Nephron progenitor cell (in vitro differentiated cells): ENCODE results near the gene PRUNE2.
"Not testable (repeated sequence)": the region's sequence is repeated elsewhere in the genome, so short reads cannot be mapped to it uniquely, and the experiment has no call there.

ENCODE experiments used
- DNase-seq: peaks from one replicate; pipeline ENCODE4 v3.0.0; 2021
- H3K27ac Mint-ChIP-seq: 2 replicates; pipeline ENCODE4 v1.8.0; 2021; ENCODE audit warnings: mild to moderate bottlenecking, moderate library complexity, mixed read lengths
- H3K27me3 Mint-ChIP-seq: 2 replicates; pipeline ENCODE4 v1.8.0; 2021; ENCODE audit warnings: mild to moderate bottlenecking, low read depth, mixed read lengths; ENCODE audit not compliant: poor library complexity
- H3K36me3 Mint-ChIP-seq: 2 replicates; pipeline ENCODE4 v1.8.0; 2021; ENCODE audit warnings: low read depth, mixed read lengths
- H3K4me1 Mint-ChIP-seq: 2 replicates; pipeline ENCODE4 v1.8.0; 2021; ENCODE audit warnings: mixed read lengths
- H3K4me3 Mint-ChIP-seq: 2 replicates; pipeline ENCODE4 v1.8.0; 2021; ENCODE audit warnings: mild to moderate bottlenecking, moderate library complexity, mixed read lengths
- H3K9me3 Mint-ChIP-seq: 2 replicates; pipeline ENCODE4 v1.8.0; 2021; ENCODE audit warnings: mild to moderate bottlenecking, moderate library complexity, mixed read lengths
- CTCF ChIP-seq: fragments of 200-600 bp; sonication (generic); IDR thresholded peaks from 2 replicates; pipeline ENCODE4 v1.5.0; 2021; ENCODE audit warnings: antibody characterized with exemption

PRUNE2 gene

GRCh38 chr9:76758476-76758875, 147.4 kb downstream of the PRUNE2 start:
- Mint-ChIP-seq H3K27ac (no peak overlapping the region), H3K36me3 (no peaks in the 10 kb centered on the region), H3K27me3 (peaks cover 8% of the 10 kb centered on the region), H3K4me1 (peaks cover 21% of the 10 kb centered on the region), H3K9me3 (no peaks in the 10 kb centered on the region), H3K4me3 (no peak overlapping the region)
- TF ChIP-seq CTCF: no peak
- DNase-seq: no peak

- peaks cover 21% of the 10 kb centered on the region for H3K4me1 Mint-ChIP-seq
Observed at GRCh38 chr9:76756941-76757673, 148.8 kb downstream of the PRUNE2 start.

GRCh38 chr9:76756268-76756640, 149.7 kb downstream of the PRUNE2 start:
- peak; percentile 36 for DNase-seq
- Mint-ChIP-seq H3K27me3 (no peaks in the 10 kb centered on the region), H3K9me3 (no peaks in the 10 kb centered on the region), H3K27ac (no peak overlapping the region), H3K36me3 (no peaks in the 10 kb centered on the region), H3K4me3 (no peak overlapping the region), H3K4me1 (peaks cover 21% of the 10 kb centered on the region)
- TF ChIP-seq CTCF: no peak

More at GRCh38 chr9:76756941-76757673, 148.8 kb downstream of the PRUNE2 start:
- no peak overlapping the region for H3K4me3 Mint-ChIP-seq
- no peak for DNase-seq
- H3K27ac Mint-ChIP-seq: no peak overlapping the region
- H3K36me3 Mint-ChIP-seq: no peaks in the 10 kb centered on the region
- H3K27me3 Mint-ChIP-seq: no peaks in the 10 kb centered on the region
- H3K9me3 Mint-ChIP-seq: no peaks in the 10 kb centered on the region
- TF ChIP-seq CTCF: no peak

- H3K27ac Mint-ChIP-seq: no peak overlapping the region
- peaks cover 4% of the 10 kb centered on the region for H3K27me3 Mint-ChIP-seq
- no peak overlapping the region for H3K4me3 Mint-ChIP-seq
- no peaks in the 10 kb centered on the region for H3K36me3 Mint-ChIP-seq
- TF ChIP-seq CTCF: no peak
- H3K4me1 Mint-ChIP-seq: peaks cover 29% of the 10 kb centered on the region
- no peak for DNase-seq
- peaks cover 2% of the 10 kb centered on the region for H3K9me3 Mint-ChIP-seq
Observed at GRCh38 chr9:76751001-76751400, 154.9 kb downstream of the PRUNE2 start.

- DNase-seq: no peak
- Mint-ChIP-seq H3K4me1 (peaks cover 8% of the 10 kb centered on the region), H3K36me3 (no peaks in the 10 kb centered on the region), H3K27me3 (peaks cover 7% of the 10 kb centered on the region), H3K9me3 (peaks cover 18% of the 10 kb centered on the region), H3K4me3 (no peak overlapping the region), H3K27ac (no peak overlapping the region)
- TF ChIP-seq CTCF: no peak
Observed at GRCh38 chr9:76744336-76744735, 161.6 kb downstream of the PRUNE2 start.

GRCh38 chr9:76743931-76744330, 162.0 kb downstream of the PRUNE2 start:
- Mint-ChIP-seq H3K27me3 (peaks cover 7% of the 10 kb centered on the region), H3K4me3 (no peak overlapping the region), H3K9me3 (peaks cover 18% of the 10 kb centered on the region), H3K4me1 (peaks cover 5% of the 10 kb centered on the region), H3K27ac (no peak overlapping the region), H3K36me3 (no peaks in the 10 kb centered on the region)
- no peak for TF ChIP-seq CTCF
- DNase-seq: no peak

- H3K4me1 Mint-ChIP-seq, H3K27ac Mint-ChIP-seq, H3K27me3 Mint-ChIP-seq, DNase-seq, H3K36me3 Mint-ChIP-seq, H3K4me3 Mint-ChIP-seq: not testable (repeated sequence)
- peaks cover 18% of the 10 kb centered on the region for H3K9me3 Mint-ChIP-seq
Observed at GRCh38 chr9:76742890-76743289, 163.0 kb downstream of the PRUNE2 start.
